Stimulated activated CD4-positive, alpha-beta T cell treated with anti-CD3 and anti-CD28 coated beads, Interleukin-2, amount 100 ng/mL, for 24 hours (primary cell): ENCODE measurements around the gene SOWAHD.
A peak's percentile ranks its signal among the peaks of the same experiment; 100 is the strongest.
"Not testable (repeated sequence)": the region's sequence is repeated elsewhere in the genome, so short reads cannot be mapped to it uniquely, and the experiment has no call there.

ENCODE experiments used
- DNase-seq, 2 donors: peaks; one replicate each; pipeline ENCODE4 v3.0.0-alpha.2; 2020

The SOWAHD gene

GRCh38 chrX:119757979-119758730 is at the start of gene SOWAHD:
Gene SOWAHD, plus strand, starts transcription at chrX:119758588. Its CDS starts 80 bp downstream, at chrX:119758668.
- peak; percentile 23 to 24 for DNase-seq

- no peak for DNase-seq
Measured at GRCh38 chrX:119708936-119709335, 49.5 kb upstream of the SOWAHD start.

- no peak for DNase-seq
Measured at GRCh38 chrX:119709630-119710029, 48.8 kb upstream of the SOWAHD start.

- no peak for DNase-seq
Measured at GRCh38 chrX:119721487-119721886, 36.9 kb upstream of the SOWAHD start.

GRCh38 chrX:119721926-119722325 is 36.5 kb upstream of the SOWAHD start:
- no peak for DNase-seq

GRCh38 chrX:119726900-119727555 is 31.4 kb upstream of the SOWAHD start:
- no peak for DNase-seq

- DNase-seq: no peak
Measured at GRCh38 chrX:119728487-119728886, 29.9 kb upstream of the SOWAHD start.

GRCh38 chrX:119729408-119730201 is 28.8 kb upstream of the SOWAHD start:
- peak; percentile 61 to 63 for DNase-seq

- no peak for DNase-seq
Measured at GRCh38 chrX:119734897-119735339, 23.5 kb upstream of the SOWAHD start.

GRCh38 chrX:119735467-119735866 is 22.9 kb upstream of the SOWAHD start:
- DNase-seq: no peak

GRCh38 chrX:119736206-119736764 is 22.1 kb upstream of the SOWAHD start:
- no peak for DNase-seq

GRCh38 chrX:119738742-119739141 is 19.6 kb upstream of the SOWAHD start:
- no peak for DNase-seq

GRCh38 chrX:119745283-119745848 is 13.0 kb upstream of the SOWAHD start:
- no peak for DNase-seq

GRCh38 chrX:119750131-119750530 is 8.3 kb upstream of the SOWAHD start:
- not testable (repeated sequence) for DNase-seq

- not testable (repeated sequence) for DNase-seq
Measured at GRCh38 chrX:119750751-119751150, 7.6 kb upstream of the SOWAHD start.

GRCh38 chrX:119753001-119753400 is 5.4 kb upstream of the SOWAHD start:
- DNase-seq: no peak

GRCh38 chrX:119753639-119754257 is 4.6 kb upstream of the SOWAHD start:
- peak; percentile 28 to 42 for DNase-seq

- DNase-seq: peak; percentile 49 to 50
Measured at GRCh38 chrX:119755981-119756533, 2.3 kb upstream of the SOWAHD start.

- DNase-seq: no peak
Measured at GRCh38 chrX:119756926-119757635, 1.3 kb upstream of the SOWAHD start.

GRCh38 chrX:119757646-119757978 is 776 bp upstream of the SOWAHD start:
- DNase-seq: no peak

GRCh38 chrX:119758731-119759247 is 401 bp downstream of the SOWAHD start:
- peak; percentile 26 to 45 for DNase-seq
